ENCODE measurements around the gene GPR150. TPM values are rescaled to one million over a fixed set of nuclear protein-coding genes. Genes with fewer than 3 reads are reported as not detected.

Gene GPR150
- total and polyA plus RNA-seq, 10 of the 15 experiments (the other 5 are each of a cell fraction or from before 2014, with no cell fraction given): 0.08 to 1.1 (median 0.37) TPM; not detected in 1

DNA sequence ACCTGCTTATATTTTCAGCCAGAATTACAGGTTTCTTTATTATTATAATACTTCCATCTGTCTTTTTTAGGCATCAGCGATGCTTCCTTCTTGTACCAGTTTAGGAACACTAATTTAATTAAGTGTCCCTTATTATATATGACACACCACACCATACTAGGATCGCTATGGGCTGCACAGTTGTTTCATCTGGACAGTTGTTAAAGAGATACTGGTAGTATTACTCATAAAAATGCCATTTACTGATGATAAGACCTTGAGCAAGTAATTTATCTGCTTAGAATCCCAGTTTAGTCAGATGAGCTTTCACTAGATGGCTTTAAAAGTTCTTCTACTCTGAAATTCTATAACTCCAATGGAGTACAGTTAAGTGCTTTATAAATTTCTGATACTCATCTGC is 47.9 kb upstream of the GPR150 start:
- no TSS peak for BruUV-seq (replicated peaks)

DNA sequence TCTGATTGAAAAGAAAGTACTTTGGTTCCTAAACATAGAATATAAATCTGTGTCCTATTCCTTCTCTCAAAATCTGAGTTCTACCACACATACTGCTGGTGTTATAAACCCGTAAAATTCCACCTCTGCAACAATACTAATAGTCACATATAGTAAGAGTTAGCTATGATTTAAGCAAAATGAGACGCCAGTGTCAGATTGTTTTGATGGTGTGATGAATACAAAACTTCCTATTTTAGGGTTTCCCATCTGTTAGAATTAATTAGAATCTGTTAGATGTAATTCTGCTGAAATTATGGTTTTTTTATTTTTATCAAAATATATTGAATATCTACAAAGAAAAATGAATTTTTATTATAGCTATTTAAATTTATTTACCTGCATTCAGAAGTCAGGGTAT is 38.3 kb upstream of the GPR150 start:
- ChIA-PET RAD21 (ENCODE audit: unreplicated experiment) (no interaction called here), POLR2A (no interaction called here), SMC1A (ENCODE audit: uncharacterized antibody, unreplicated experiment) (interaction anchor here (0.8 kb wide), 1 partner anchor 19 kb away, joined by 3 read pairs; no protein-coding TSS in a partner anchor), CTCF (interaction anchor here (0.8 kb wide), 1 partner anchor 65 kb away, joined by 3 read pairs; the partner anchor contains the start of gene RFESD)
- no TSS peak for BruUV-seq (replicated peaks)
- in situ Hi-C loops (cut with MboI) (no loop called here), intact Hi-C loops (cut with micrococcal nuclease; ENCODE audit: unreplicated experiment) (no loop called here)
- H3K4me2 ChIP-seq (ENCODE audit: control insufficient read depth, insufficient read depth): no peak overlapping the region
- H3K9me3 ChIP-seq (replicated peaks; ENCODE audit: control insufficient read depth, insufficient read depth, low read length): no peaks in the 10 kb centered on the region
- 94% methylated on average over 2 of the region's 2 CpGs for WGBS (ENCODE audit: insufficient coverage, insufficient replicate concordance, low lambda C conversion rate, missing lambda C conversion rate)
- DNase-seq (ENCODE audit: low read depth, low spot score) (no peak), ATAC-seq (no peak), FAIRE-seq (no peak)
- H3K4me3 ChIP-seq: no peak overlapping the region
- no peak overlapping the region for H3K9ac ChIP-seq (ENCODE audit: control insufficient read depth, insufficient read depth, low read length)
- H3K27me3 ChIP-seq (replicated peaks in 1 of 2; ENCODE audit: control insufficient read depth in 2 of 2, insufficient read depth in 2 of 2, low read length in 1 of 2): no peaks in the 10 kb centered on the region
- no peaks in the 10 kb centered on the region for H3K36me3 ChIP-seq (ENCODE audit: control insufficient read depth in 2 of 2, insufficient read depth in 2 of 2, low read length in 1 of 2)
- no peak overlapping the region for H3K27ac ChIP-seq (ENCODE audit: control insufficient read depth, insufficient read depth)
- H3K79me2 ChIP-seq (ENCODE audit: control insufficient read depth, insufficient read depth, low read length): no peaks in the 10 kb centered on the region
- no peaks in the 10 kb centered on the region for H3K4me1 ChIP-seq (ENCODE audit: control insufficient read depth, insufficient read depth, low read length)
- no peak overlapping the region for H2AFZ ChIP-seq (ENCODE audit: control insufficient read depth, low read depth, low read length)
- no peaks in the 10 kb centered on the region for H4K20me1 ChIP-seq (ENCODE audit: control insufficient read depth, insufficient read depth)
- no peak for TF ChIP-seq IRF4 (IDR thresholded peaks at IDR 0.05; ENCODE audit: low read depth, low read length)
- no peak for TF ChIP-seq WRNIP1 (IDR thresholded peaks at IDR 0.05; ENCODE audit: borderline replicate concordance, low read depth, low read length)
- TF ChIP-seq ELK1 (IDR thresholded peaks at IDR 0.05; ENCODE audit: low read depth, low read length): no peak
- no peak for TF ChIP-seq POLR2AphosphoS2 (IDR thresholded peaks at IDR 0.05; ENCODE audit: low read depth, low read length)
- TF ChIP-seq SREBF2 (IDR thresholded peaks at IDR 0.05; ENCODE audit: low read length): no peak
- no peak for TF ChIP-seq ZNF274 (IDR thresholded peaks at IDR 0.05; ENCODE audit: insufficient read depth, insufficient read length)
- TF ChIP-seq NFYA (IDR thresholded peaks at IDR 0.05; ENCODE audit: borderline replicate concordance, low read depth, low read length): no peak
- no peak for TF ChIP-seq GATAD2B (conservative IDR thresholded peaks at IDR 0.05; ENCODE audit: low read depth)
- TF ChIP-seq CBX3 (IDR thresholded peaks at IDR 0.05; ENCODE audit: borderline replicate concordance, low read depth): no peak
- TF ChIP-seq SIN3A (IDR thresholded peaks at IDR 0.05; ENCODE audit: low read depth, low read length): no peak
- no peak for TF ChIP-seq SREBF1 (IDR thresholded peaks at IDR 0.05; ENCODE audit: low read length)
- no peak for TF ChIP-seq ZZZ3 (IDR thresholded peaks at IDR 0.05; ENCODE audit: control insufficient read depth, insufficient read length, low read depth)
- TF ChIP-seq EP300 (IDR thresholded peaks at IDR 0.05; ENCODE audit: borderline replicate concordance in 1 of 2, control insufficient read depth in 1 of 2, low read depth in 2 of 2, low read length in 2 of 2): no peak

More for the DNA sequence above, 47.9 kb upstream of the GPR150 start:
- FAIRE-seq: no peak
- Histone ChIP-seq H2AFZ (ENCODE audit: control insufficient read depth, low read depth, low read length) (no peak overlapping the region), H3K79me2 (ENCODE audit: control insufficient read depth, insufficient read depth, low read length) (no peaks in the 10 kb centered on the region), H3K36me3 (ENCODE audit: control insufficient read depth in 2 of 2, insufficient read depth in 2 of 2, low read length in 1 of 2) (no peaks in the 10 kb centered on the region), H3K4me3 (no peak overlapping the region), H4K20me1 (ENCODE audit: control insufficient read depth, insufficient read depth) (no peaks in the 10 kb centered on the region), H3K9me3 (replicated peaks; ENCODE audit: control insufficient read depth, insufficient read depth, low read length) (no peaks in the 10 kb centered on the region), H3K27me3 (replicated peaks in 1 of 2; ENCODE audit: control insufficient read depth in 2 of 2, insufficient read depth in 2 of 2, low read length in 1 of 2) (no peaks in the 10 kb centered on the region), H3K4me2 (ENCODE audit: control insufficient read depth, insufficient read depth) (no peak overlapping the region), H3K4me1 (ENCODE audit: control insufficient read depth, insufficient read depth, low read length) (no peaks in the 10 kb centered on the region), H3K9ac (ENCODE audit: control insufficient read depth, insufficient read depth, low read length) (no peak overlapping the region), H3K27ac (ENCODE audit: control insufficient read depth, insufficient read depth) (no peak overlapping the region)
- WGBS (ENCODE audit: insufficient coverage, insufficient replicate concordance, low lambda C conversion rate, missing lambda C conversion rate): 91% methylated on average over 2 of the region's 2 CpGs
- ChIA-PET RAD21 (ENCODE audit: unreplicated experiment) (no interaction called here), POLR2A (no interaction called here), SMC1A (ENCODE audit: uncharacterized antibody, unreplicated experiment) (no interaction called here), CTCF (no interaction called here)
- no peak for ATAC-seq
- intact Hi-C loops (cut with micrococcal nuclease; ENCODE audit: unreplicated experiment): no loop called here
- TF ChIP-seq ZNF622 (IDR thresholded peaks at IDR 0.05): no peak
- no peak for TF ChIP-seq BACH1 (IDR thresholded peaks at IDR 0.05; ENCODE audit: borderline replicate concordance)
- TF ChIP-seq HDGF (IDR thresholded peaks at IDR 0.05): no peak
- no peak for TF ChIP-seq MYC (IDR thresholded peaks at IDR 0.05; ENCODE audit: insufficient read depth, insufficient read length, insufficient replicate concordance, low read length, severe bottlenecking)
- no peak for TF ChIP-seq LARP7 (IDR thresholded peaks at IDR 0.05)
- no peak for TF ChIP-seq IKZF2 (IDR thresholded peaks at IDR 0.05)
- DNase-seq (ENCODE audit: low read depth, low spot score): no peak
- in situ Hi-C loops (cut with MboI): no loop called here

Data from GM12878 (cell line).